ENCODE data around the gene TTC34.
"Not testable (repeated sequence)": the region's sequence is repeated elsewhere in the genome, so short reads cannot be mapped to it uniquely, and the experiment has no call there.

TTC34 gene

DNA sequence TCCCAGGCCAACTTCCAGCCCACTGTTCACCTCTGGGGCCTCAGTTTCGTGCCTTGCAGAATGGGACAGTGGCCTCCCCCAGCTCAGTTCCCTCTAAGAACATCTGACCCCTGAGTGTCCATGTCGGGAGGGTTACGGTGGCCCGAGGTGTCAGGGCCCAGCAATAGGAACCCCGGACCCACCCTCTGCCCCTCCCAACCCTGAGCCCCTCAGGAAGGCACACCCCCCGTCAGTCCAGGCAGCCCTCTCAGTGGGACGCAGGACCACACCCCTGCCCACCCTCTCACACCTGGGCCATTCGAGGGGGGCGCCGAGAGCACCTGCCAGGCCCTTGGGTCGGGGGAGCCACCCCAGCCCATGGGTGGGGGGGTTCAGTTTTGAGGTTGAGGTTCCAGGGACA is 447 bp downstream of the TTC34 start:
- TF ChIP-seq ZFX (IDR thresholded peaks at IDR 0.05; ENCODE audit: borderline replicate concordance) = no peak
- TF ChIP-seq, protein P1, sequence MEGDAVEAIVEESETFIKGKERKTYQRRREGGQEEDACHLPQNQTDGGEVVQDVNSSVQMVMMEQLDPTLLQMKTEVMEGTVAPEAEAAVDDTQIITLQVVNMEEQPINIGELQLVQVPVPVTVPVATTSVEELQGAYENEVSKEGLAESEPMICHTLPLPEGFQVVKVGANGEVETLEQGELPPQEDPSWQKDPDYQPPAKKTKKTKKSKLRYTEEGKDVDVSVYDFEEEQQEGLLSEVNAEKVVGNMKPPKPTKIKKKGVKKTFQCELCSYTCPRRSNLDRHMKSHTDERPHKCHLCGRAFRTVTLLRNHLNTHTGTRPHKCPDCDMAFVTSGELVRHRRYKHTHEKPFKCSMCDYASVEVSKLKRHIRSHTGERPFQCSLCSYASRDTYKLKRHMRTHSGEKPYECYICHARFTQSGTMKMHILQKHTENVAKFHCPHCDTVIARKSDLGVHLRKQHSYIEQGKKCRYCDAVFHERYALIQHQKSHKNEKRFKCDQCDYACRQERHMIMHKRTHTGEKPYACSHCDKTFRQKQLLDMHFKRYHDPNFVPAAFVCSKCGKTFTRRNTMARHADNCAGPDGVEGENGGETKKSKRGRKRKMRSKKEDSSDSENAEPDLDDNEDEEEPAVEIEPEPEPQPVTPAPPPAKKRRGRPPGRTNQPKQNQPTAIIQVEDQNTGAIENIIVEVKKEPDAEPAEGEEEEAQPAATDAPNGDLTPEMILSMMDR (IDR thresholded peaks at IDR 0.05) = no peak
- H3K27ac ChIP-seq = no peak overlapping the region

DNA sequence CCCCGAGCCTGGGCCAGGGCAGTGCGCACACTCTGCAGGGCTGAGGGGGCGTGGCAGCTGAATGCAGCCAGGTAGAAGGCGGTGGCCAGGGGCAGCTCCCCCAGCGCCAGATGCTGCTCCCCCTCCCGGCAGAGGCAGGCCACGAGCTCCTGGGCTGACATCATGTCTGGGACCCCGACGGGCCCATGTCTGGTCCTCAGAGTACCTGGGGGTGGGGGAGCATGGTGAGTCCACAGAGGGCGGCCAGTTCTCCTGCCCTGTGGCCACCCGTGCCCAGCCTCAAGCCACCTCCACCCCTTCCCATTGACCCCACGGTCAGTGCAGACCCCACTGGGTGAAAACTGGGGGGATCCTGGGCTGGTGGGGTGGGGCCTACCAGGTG is 838 bp downstream of the TTC34 start:
- TF ChIP-seq, protein P1 (IDR thresholded peaks at IDR 0.05) = no peak
- no peak for TF ChIP-seq ZFX (IDR thresholded peaks at IDR 0.05; ENCODE audit: borderline replicate concordance)
- H3K27ac ChIP-seq = no peak overlapping the region

- TF ChIP-seq, protein P1 (IDR thresholded peaks at IDR 0.05) = no peak
- TF ChIP-seq ZFX (IDR thresholded peaks at IDR 0.05; ENCODE audit: borderline replicate concordance) = no peak
- H3K27ac ChIP-seq = no peak overlapping the region
Measured at GRCh38 chr1:2799811-2800663, 1.5 kb downstream of the TTC34 start.

- not testable (repeated sequence) for H3K27ac ChIP-seq
Measured at GRCh38 chr1:2798958-2799357, 2.5 kb downstream of the TTC34 start.

GRCh38 chr1:2797741-2798016 is 3.8 kb downstream of the TTC34 start:
- no peak overlapping the region for H3K27ac ChIP-seq
- no peak for TF ChIP-seq ZFX (IDR thresholded peaks at IDR 0.05; ENCODE audit: borderline replicate concordance)
- TF ChIP-seq, protein P1 (IDR thresholded peaks at IDR 0.05) = no peak

GRCh38 chr1:2796890-2797740 is 4.4 kb downstream of the TTC34 start:
- TF ChIP-seq ZFX (IDR thresholded peaks at IDR 0.05; ENCODE audit: borderline replicate concordance) = no peak
- TF ChIP-seq, protein P1 (IDR thresholded peaks at IDR 0.05) = no peak

GRCh38 chr1:2795926-2796325 is 5.6 kb downstream of the TTC34 start:
- H3K27ac ChIP-seq = no peak overlapping the region
- no peak for TF ChIP-seq ZFX (IDR thresholded peaks at IDR 0.05; ENCODE audit: borderline replicate concordance)
- TF ChIP-seq, protein P1 (IDR thresholded peaks at IDR 0.05) = no peak

More at GRCh38 chr1:2796890-2797740, 4.4 kb downstream of the TTC34 start:
- H3K27ac ChIP-seq = no peak overlapping the region
